Measurements from ENCODE around the gene PTH2R. TPM values are rescaled to one million over a fixed set of nuclear protein-coding genes. Genes with fewer than 3 reads are reported as not detected.
"Not testable (repeated sequence)": the region's sequence is repeated elsewhere in the genome, so short reads cannot be mapped to it uniquely, and the experiment has no call there.

Gene PTH2R
- total RNA-seq, 2 experiments from 2014 or later = 0.14 TPM; not detected in 1

DNA sequence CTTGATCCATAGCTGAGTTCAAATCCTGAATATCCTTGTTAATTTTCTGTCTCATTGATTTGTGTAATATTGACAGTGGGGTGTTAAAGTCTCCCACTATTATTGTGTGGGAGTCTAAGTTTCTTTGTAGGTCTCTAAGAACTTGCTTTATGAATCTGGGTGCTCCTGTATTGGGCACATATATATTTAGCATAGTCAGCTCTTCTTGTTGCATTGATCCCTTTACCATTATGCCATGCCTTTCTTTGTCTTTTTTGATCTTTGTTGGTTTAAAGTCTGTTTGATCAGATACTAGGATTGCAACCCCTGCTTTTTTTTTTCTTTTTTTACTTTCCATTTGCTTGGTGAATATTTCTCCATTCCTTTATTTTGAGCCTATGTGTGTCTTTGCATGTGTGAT lies 116.5 kb downstream of the PTH2R start:
- H3K36me3 Mint-ChIP-seq (ENCODE audit: low read depth); H3K27ac Mint-ChIP-seq; DNase-seq; POLR2A ChIA-PET; H3K27me3 Mint-ChIP-seq; intact Hi-C loops (cut with DNase I, micrococcal nuclease); ATAC-seq; CTCF ChIA-PET; H3K4me3 Mint-ChIP-seq; H3K9me3 Mint-ChIP-seq (ENCODE audit: low read depth); H3K4me1 Mint-ChIP-seq: not testable (repeated sequence)

GRCh38 chr2:208525165-208525564 lies 118.6 kb downstream of the PTH2R start:
- intact Hi-C loops (cut with DNase I, micrococcal nuclease) = not testable (repeated sequence)

GRCh38 chr2:208529796-208530195 lies 123.2 kb downstream of the PTH2R start:
- Mint-ChIP-seq H3K9me3 (ENCODE audit: low read depth) (peaks cover 3% of the 10 kb centered on the region), H3K36me3 (ENCODE audit: low read depth) (no peaks in the 10 kb centered on the region), H3K4me1 (no peaks in the 10 kb centered on the region), H3K27ac (no peak overlapping the region), H3K4me3 (no peak overlapping the region), H3K27me3 (no peaks in the 10 kb centered on the region)
- ChIA-PET POLR2A (no interaction called here), CTCF (no interaction called here)
- intact Hi-C loops (cut with DNase I, micrococcal nuclease) = no loop called here
- no peak for ATAC-seq
- no peak for DNase-seq

More at GRCh38 chr2:208525165-208525564, 118.6 kb downstream of the PTH2R start:
- H3K27me3 Mint-ChIP-seq; H3K4me1 Mint-ChIP-seq; H3K9me3 Mint-ChIP-seq (ENCODE audit: low read depth); ATAC-seq; H3K36me3 Mint-ChIP-seq (ENCODE audit: low read depth); DNase-seq; POLR2A ChIA-PET; H3K27ac Mint-ChIP-seq; CTCF ChIA-PET; H3K4me3 Mint-ChIP-seq: not testable (repeated sequence)

GRCh38 chr2:208531361-208531760 lies 124.8 kb downstream of the PTH2R start:
- Mint-ChIP-seq H3K27ac (no peak overlapping the region), H3K36me3 (ENCODE audit: low read depth) (no peaks in the 10 kb centered on the region), H3K27me3 (no peaks in the 10 kb centered on the region), H3K4me1 (no peaks in the 10 kb centered on the region), H3K4me3 (no peak overlapping the region), H3K9me3 (ENCODE audit: low read depth) (peaks cover 4% of the 10 kb centered on the region)
- intact Hi-C loops (cut with DNase I, micrococcal nuclease) = no loop called here
- DNase-seq = no peak
- ChIA-PET CTCF (no interaction called here), POLR2A (no interaction called here)
- no peak for ATAC-seq

DNA sequence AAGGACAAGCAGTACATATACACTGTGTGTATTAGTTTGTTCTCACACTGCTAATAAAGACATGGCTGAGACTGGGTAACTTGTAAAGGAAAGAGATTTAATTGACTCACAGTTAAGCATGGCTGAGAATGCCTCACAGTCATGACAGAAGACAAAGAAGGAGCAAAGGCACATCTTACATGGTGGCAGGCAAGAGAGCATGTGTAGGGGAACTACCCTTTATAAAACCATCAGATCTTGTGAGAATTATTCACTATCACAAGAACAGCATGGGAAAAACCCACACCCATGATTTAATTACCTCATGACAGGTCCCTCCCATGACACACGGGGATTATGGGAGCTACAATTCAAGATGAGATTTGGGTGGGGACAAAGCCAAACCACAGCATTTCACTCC lies 129.0 kb downstream of the PTH2R start:
- H3K27me3 Mint-ChIP-seq; H3K4me3 Mint-ChIP-seq; H3K27ac Mint-ChIP-seq; H3K9me3 Mint-ChIP-seq (ENCODE audit: low read depth); ATAC-seq; H3K4me1 Mint-ChIP-seq; DNase-seq; intact Hi-C loops (cut with DNase I, micrococcal nuclease); CTCF ChIA-PET; H3K36me3 Mint-ChIP-seq (ENCODE audit: low read depth); POLR2A ChIA-PET: not testable (repeated sequence)

DNA sequence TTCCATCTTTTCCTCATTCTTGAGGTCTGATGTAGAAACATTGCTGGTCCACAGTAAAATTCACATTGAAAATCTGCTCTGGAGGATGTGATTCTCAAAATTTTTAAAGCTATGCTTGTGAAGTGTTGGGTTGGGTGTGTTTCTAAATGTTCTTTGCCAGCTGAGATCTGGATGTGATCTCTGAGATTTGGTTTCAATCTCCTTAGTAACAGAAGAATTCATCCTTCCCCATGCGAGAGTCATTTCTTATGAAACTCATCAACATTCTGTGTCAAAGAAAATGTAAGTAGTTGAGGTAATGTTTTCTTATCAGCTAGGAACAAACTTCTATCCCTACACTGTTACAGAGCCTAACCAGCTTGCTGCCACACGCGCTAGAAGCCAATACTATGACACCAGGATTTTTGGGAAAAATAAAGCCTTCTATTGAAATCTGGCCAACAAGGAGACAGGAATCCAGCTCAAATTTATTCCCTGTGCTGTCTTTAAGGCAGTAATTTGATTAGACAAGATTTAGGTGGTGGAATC lies 134.9 kb downstream of the PTH2R start:
- CTCF ChIA-PET = no interaction called here
- POLR2A ChIA-PET = no interaction called here
- intact Hi-C loops (cut with DNase I, micrococcal nuclease) = no loop called here

DNA sequence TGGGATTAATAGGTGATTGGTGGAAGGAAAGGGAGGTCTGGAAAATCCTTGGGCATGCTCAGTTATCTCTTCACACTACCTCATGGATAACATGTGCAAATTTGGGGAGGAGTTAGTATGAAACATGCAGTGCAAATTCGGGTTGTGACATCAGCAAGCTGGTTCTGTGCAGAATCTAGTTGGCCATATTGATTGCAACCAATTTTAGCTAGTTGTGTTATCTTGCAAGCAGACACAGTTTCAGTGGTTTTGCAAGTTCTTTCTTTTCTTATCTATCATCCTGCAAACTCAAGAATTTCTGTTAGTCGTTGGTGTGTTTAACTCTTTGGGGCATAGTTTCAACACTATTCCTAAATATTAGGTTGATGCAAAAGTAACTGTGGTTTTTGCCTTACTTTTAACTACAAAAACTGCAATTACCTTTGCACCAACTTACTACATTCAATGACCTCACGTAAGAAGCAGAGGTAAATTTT lies 135.4 kb downstream of the PTH2R start:
- ChIA-PET POLR2A (no interaction called here), CTCF (no interaction called here)
- Mint-ChIP-seq H3K36me3 (ENCODE audit: low read depth) (no peaks in the 10 kb centered on the region), H3K27me3 (no peaks in the 10 kb centered on the region), H3K4me1 (no peaks in the 10 kb centered on the region), H3K9me3 (ENCODE audit: low read depth) (peaks cover 3% of the 10 kb centered on the region), H3K27ac (no peak overlapping the region), H3K4me3 (no peak overlapping the region)
- ATAC-seq = no peak
- intact Hi-C loops (cut with DNase I, micrococcal nuclease) = no loop called here
- DNase-seq = no peak

More for the DNA sequence above, 134.9 kb downstream of the PTH2R start:
- Mint-ChIP-seq H3K4me1 (no peaks in the 10 kb centered on the region), H3K9me3 (ENCODE audit: low read depth) (peaks cover 3% of the 10 kb centered on the region), H3K4me3 (no peak overlapping the region), H3K36me3 (ENCODE audit: low read depth) (no peaks in the 10 kb centered on the region), H3K27me3 (no peaks in the 10 kb centered on the region), H3K27ac (no peak overlapping the region)
- ATAC-seq (no peak), DNase-seq (no peak)

- no peaks in the 10 kb centered on the region for H3K27me3 Mint-ChIP-seq
- no peak overlapping the region for H3K4me3 Mint-ChIP-seq
- H3K4me1 Mint-ChIP-seq = no peaks in the 10 kb centered on the region
- intact Hi-C loops (cut with DNase I, micrococcal nuclease) = no loop called here
- CTCF ChIA-PET = no interaction called here
- POLR2A ChIA-PET = no interaction called here
- DNase-seq (no peak), ATAC-seq (no peak)
- H3K36me3 Mint-ChIP-seq (ENCODE audit: low read depth) = no peaks in the 10 kb centered on the region
- no peak overlapping the region for H3K27ac Mint-ChIP-seq
- no peaks in the 10 kb centered on the region for H3K9me3 Mint-ChIP-seq (ENCODE audit: low read depth)
Observed at GRCh38 chr2:208542465-208543041, 136.0 kb downstream of the PTH2R start.

Other genes with a start within 250 kb of the PTH2R start
- not detected for gene CRYGA, start 243.2 kb upstream of the PTH2R start, total RNA-seq
- gene C2orf80, start 216.8 kb upstream of the PTH2R start, total RNA-seq = not detected
- gene IDH1, start 151.7 kb upstream of the PTH2R start, total RNA-seq = 10 to 100 TPM; 21.1 to 23.7 TPM
- 10 to 100 TPM; 19.3 to 21.5 TPM for gene PIKFYVE, start 140.5 kb upstream of the PTH2R start, total RNA-seq

Measured in activated CD4-positive, alpha-beta T cell treated with anti-CD3 and anti-CD28 coated beads for 36 hours (primary cell).